GM21390 (cell line): Measurements from ENCODE around the gene BCL7C.
"Not testable (repeated sequence)": the region's sequence is repeated elsewhere in the genome, so short reads cannot be mapped to it uniquely, and the experiment has no call there.

ENCODE experiments used
- ATAC-seq: cut with Tn5 transposase; IDR thresholded peaks from one replicate; pipeline ENCODE4 v1.9.1; 2021; ENCODE audit not compliant: unreplicated experiment

The BCL7C gene

GRCh38 chr16:30893744-30894539, at the start of gene BCL7C:
BCL7C (minus strand) TSS chr16:30894077; CDS start chr16:30893944, 133 bp downstream.
- ATAC-seq, result peak; percentile 66

- ATAC-seq, result no peak
Observed at GRCh38 chr16:30942426-30942806, 48.5 kb upstream of the BCL7C start.

GRCh38 chr16:30941600-30942425, 47.9 kb upstream of the BCL7C start:
- ATAC-seq, result peak; percentile 88

GRCh38 chr16:30939571-30939970, 45.7 kb upstream of the BCL7C start:
- ATAC-seq, result not testable (repeated sequence)

- no peak for ATAC-seq
Observed at GRCh38 chr16:30937692-30938091, 43.8 kb upstream of the BCL7C start.

GRCh38 chr16:30934827-30935557, 41.1 kb upstream of the BCL7C start:
- ATAC-seq, result no peak

- no peak for ATAC-seq
Observed at GRCh38 chr16:30931068-30931650, 37.3 kb upstream of the BCL7C start.

- no peak for ATAC-seq
Observed at GRCh38 chr16:30930160-30930571, 36.3 kb upstream of the BCL7C start.

GRCh38 chr16:30929167-30929566, 35.3 kb upstream of the BCL7C start:
- no peak for ATAC-seq

- ATAC-seq, result no peak
Observed at GRCh38 chr16:30928390-30928789, 34.5 kb upstream of the BCL7C start.

- ATAC-seq, result no peak
Observed at GRCh38 chr16:30927789-30928378, 34.0 kb upstream of the BCL7C start.

GRCh38 chr16:30926937-30927788, 33.3 kb upstream of the BCL7C start:
- no peak for ATAC-seq

- no peak for ATAC-seq
Observed at GRCh38 chr16:30925995-30926811, 32.3 kb upstream of the BCL7C start.

- ATAC-seq, result no peak
Observed at GRCh38 chr16:30925632-30925987, 31.7 kb upstream of the BCL7C start.

GRCh38 chr16:30924913-30925631, 31.2 kb upstream of the BCL7C start:
- no peak for ATAC-seq

- ATAC-seq, result no peak
Observed at GRCh38 chr16:30924076-30924912, 30.4 kb upstream of the BCL7C start.

- no peak for ATAC-seq
Observed at GRCh38 chr16:30923554-30924075, 29.7 kb upstream of the BCL7C start, which contains the start of gene FBXL19. FBXL19 (plus strand) TSS chr16:30923572; CDS start chr16:30925755, 2,183 bp downstream.
